K562 (cell line): ENCODE data around the gene RIMOC1. TPM values are rescaled to one million over a fixed set of nuclear protein-coding genes. Genes with fewer than 3 reads are reported as not detected.

Experiments
- CBX8 ChIP-seq: fragments of 200-600 bp; sonication (generic); IDR thresholded peaks from 2 replicates; pipeline ENCODE4 v1.6.1; 2012; ENCODE audit warnings: borderline replicate concordance, mixed run types, low read depth, mild to moderate bottlenecking, moderate library complexity, mixed read lengths, low read length, control low read depth, inconsistent platforms; ENCODE audit not compliant: poor library complexity, severe bottlenecking; ENCODE audit errors: extremely low read depth
- DPF2 ChIP-seq: fragments of 450-650 bp; IDR thresholded peaks from 2 replicates; pipeline ENCODE4 v1.6.1; 2016
- GATAD2B ChIP-seq: fragments of 450-650 bp; IDR thresholded peaks from 2 replicates; pipeline ENCODE4 v1.6.1; 2017; ENCODE audit warnings: mild to moderate bottlenecking, borderline replicate concordance
- HDAC6 ChIP-seq: IDR thresholded peaks from 2 replicates; pipeline ENCODE4 v1.6.1; 2012; ENCODE audit warnings: low read depth, mild to moderate bottlenecking, control low read depth, inconsistent platforms, low read length, moderate library complexity
- MAX ChIP-seq: sonication (generic); formaldehyde crosslinking; IDR thresholded peaks from 2 replicates; pipeline ENCODE4 v1.9.0; 2022; ENCODE audit warnings: mild to moderate bottlenecking, missing genetic modification reagents
- NBN ChIP-seq: fragments of 450-650 bp; IDR thresholded peaks from 2 replicates; pipeline ENCODE4 v1.6.1; 2016; ENCODE audit warnings: low read depth, mild to moderate bottlenecking
- NCOR1 ChIP-seq: fragments of 450-650 bp; IDR thresholded peaks from 2 replicates; pipeline ENCODE4 v1.6.1; 2016; ENCODE audit warnings: mild to moderate bottlenecking, moderate library complexity
- NFRKB ChIP-seq: fragments of 450-650 bp; IDR thresholded peaks from 2 replicates; pipeline ENCODE4 v1.6.1; 2016; ENCODE audit warnings: low read depth
- PRPF4 ChIP-seq: fragments of 200-400 bp; formaldehyde crosslinking; IDR thresholded peaks from one replicate; pipeline ENCODE4 v1.6.1; 2017; ENCODE audit warnings: low read length, low read depth, mild to moderate bottlenecking; ENCODE audit not compliant: insufficient read depth, poor library complexity, severe bottlenecking
- RAD21 ChIP-seq, 2 experiments: fragments of 250-450 bp in 1 of 2; fragments of 450-650 bp in 1 of 2; sonication (Bioruptor Pico) in 1 of 2; formaldehyde crosslinking in 1 of 2; IDR thresholded peaks in 1 of 2; conservative IDR thresholded peaks in 1 of 2; 2 replicates each; pipeline versions ENCODE4 v1.4.0 to v1.8.0; 2020 to 2022; ENCODE audit warnings: mild to moderate bottlenecking in 2 of 2, moderate library complexity in 1 of 2
- RCOR1 ChIP-seq, 2 experiments: IDR thresholded peaks; 2 replicates each; pipeline ENCODE4 v1.6.1; 2012; ENCODE audit warnings: low read depth in 2 of 2, low read length in 2 of 2, borderline replicate concordance in 1 of 2, improper control_type of control experiment in 1 of 2
- SAFB ChIP-seq: fragments of 200-400 bp; formaldehyde crosslinking; IDR thresholded peaks from 2 replicates; pipeline ENCODE4 v1.6.1; 2017; ENCODE audit warnings: low read depth, low read length, borderline replicate concordance
- SREBF2 ChIP-seq: sonication (generic); formaldehyde crosslinking; IDR thresholded peaks from 2 replicates; pipeline ENCODE4 v1.4.0; 2020; ENCODE audit warnings: mild to moderate bottlenecking, missing genetic modification reagents
- STAT6 ChIP-seq: sonication (generic); formaldehyde crosslinking; IDR thresholded peaks from 2 replicates; pipeline ENCODE4 v1.8.1; 2023; ENCODE audit warnings: mild to moderate bottlenecking, missing genetic modification reagents
- YY1 ChIP-seq, 3 experiments: IDR thresholded peaks; 2 replicates each; pipeline ENCODE4 v1.6.1; 2011; ENCODE audit warnings: low read length in 2 of 3, mild to moderate bottlenecking in 2 of 3, moderate library complexity in 2 of 3, borderline replicate concordance in 1 of 3, control low read depth in 1 of 3, low read depth in 1 of 3; ENCODE audit not compliant: insufficient read depth in 3 of 3, insufficient replicate concordance in 2 of 3, control insufficient read depth in 1 of 3, insufficient read length in 1 of 3; ENCODE audit errors: extremely low read depth in 1 of 3
- ZFP1 ChIP-seq: fragments of 450-650 bp; formaldehyde crosslinking; IDR thresholded peaks from 2 replicates; pipeline ENCODE4 v1.4.0; 2020; ENCODE audit warnings: mild to moderate bottlenecking, mixed read lengths
- ZMIZ1 ChIP-seq, 2 experiments: fragments of 150-350 bp in 1 of 2; IDR thresholded peaks; 2 replicates each; pipeline ENCODE4 v1.6.1; 2012 to 2016; ENCODE audit warnings: low read depth in 2 of 2, low read length in 2 of 2, mild to moderate bottlenecking in 1 of 2, moderate library complexity in 1 of 2
- ZNF197 ChIP-seq: fragments of 200-800 bp; sonication (Bioruptor generic); IDR thresholded peaks from 2 replicates; pipeline ENCODE4 v1.6.1; 2016; ENCODE audit warnings: low read depth, missing genetic modification characterization, missing compliant biosample characterization
- ZNF830 ChIP-seq: fragments of 250-450 bp; sonication (Bioruptor Pico); IDR thresholded peaks from 2 replicates; pipeline ENCODE4 v1.5.0; 2021; ENCODE audit warnings: mild to moderate bottlenecking
- polyA plus RNA-seq, 8 experiments: library from polyadenylated mRNA; depleted of rRNA in 4 of 8; stranded (reverse) in 5 of 8; unstranded in 3 of 8; fragments of >200 nt; fragmentation: Nextera tagmentation in 2 of 8; fragmentation: Illumina TruSeq in 1 of 8; extraction: Ambion mirVana in 2 of 8; extraction: Trizol in 1 of 8; gene quantifications; 2 replicates each; pipeline versions ENCODE4 v1.2.1 to v1.2.3, GENCODE V29; 2011 to 2014; ENCODE audit warnings: inconsistent platforms in 1 of 8, missing spikeins in 1 of 8
- total RNA-seq, 7 experiments: library from RNA; depleted of rRNA in 6 of 7; stranded (reverse); fragments of >200 nt in 6 of 7; fragmentation: Illumina TruSeq in 2 of 7; extraction: Trizol in 2 of 7; gene quantifications; 2 replicates each; pipeline versions ENCODE4 v1.2.1 to v1.2.3, GENCODE V29; 2011 to 2021; ENCODE audit warnings: low replicate concordance in 1 of 7

Gene RIMOC1
- total and polyA plus RNA-seq, 9 of the 15 experiments (the other 6 are each of a cell fraction or from before 2014, with no cell fraction given), result 11.6 to 63.1 (median 30.8) TPM

GRCh38 chr5:41924872-41925554 lies 20.9 kb downstream of the RIMOC1 start, which contains the start of gene FBXO4 (continued):
- TF ChIP-seq STAT6 (CRISPR knock-in tag), result peak; percentile 68; the same call in 1 of the 2 replicates
- TF ChIP-seq RCOR1 (IDR thresholded peaks at IDR 0.05; ENCODE audit: borderline replicate concordance in 1 of 2, low read depth in 2 of 2, low read length in 2 of 2), result peak in 1 of 2 experiments; percentile 49; a peak in 2 of 4 replicates
- TF ChIP-seq NFRKB, result peak; percentile 90; the same call in 1 of the 2 replicates
- TF ChIP-seq NBN, result peak; percentile 82
- TF ChIP-seq DPF2, result peak; percentile 39; the same call in 1 of the 2 replicates
- TF ChIP-seq NCOR1, result peak; percentile 64
- peak; percentile 98 for TF ChIP-seq SAFB
- TF ChIP-seq SREBF2 (CRISPR knock-in tag), result 0 out of 2 replicates have a peak, but pooled peaks have one; percentile 51
- TF ChIP-seq CBX8, result no peak
- TF ChIP-seq ZNF197 (CRISPR knock-in tag), result no peak
- TF ChIP-seq PRPF4, result peak; percentile 86
- peak; percentile 45 to 92 (median 89) for TF ChIP-seq YY1 (IDR thresholded peaks at IDR 0.05; ENCODE audit: borderline replicate concordance in 1 of 3, control insufficient read depth in 1 of 3, extremely low read depth in 1 of 3, insufficient read depth in 3 of 3, insufficient read length in 1 of 3, insufficient replicate concordance in 2 of 3, low read depth in 1 of 3, low read length in 2 of 3)
- 0 out of 2 replicates have a peak, but pooled peaks have one; percentile 22 for TF ChIP-seq ZNF830 (CRISPR knock-in tag)
- peak; percentile 98 for TF ChIP-seq GATAD2B
- TF ChIP-seq ZFP1 (CRISPR knock-in tag), result 0 out of 2 replicates have a peak, but pooled peaks have one; percentile 24
- TF ChIP-seq HDAC6, result no peak
- peak in 1 of 2 experiments; percentile 71; a peak in 1 of 4 replicates for TF ChIP-seq ZMIZ1 (IDR thresholded peaks at IDR 0.05; ENCODE audit: low read depth in 2 of 2, low read length in 2 of 2)
- TF ChIP-seq MAX (CRISPR knock-in tag), result peak; percentile 85; the same call in 1 of the 2 replicates
- TF ChIP-seq RAD21 (CRISPR knock-in tag; conservative IDR thresholded peaks at IDR 0.05 in 1 of 2, IDR thresholded peaks at IDR 0.05 in 1 of 2), result peak; percentile 59 to 61; a peak in 3 of 4 replicates
